Esophagus squamous epithelium (tissue), 4 donors: Measurements from ENCODE around the gene SETX.

Experiments
- POLR2A ChIP-seq, 4 donors: fragments of 450-650 bp; IDR thresholded peaks; one replicate each; pipeline ENCODE4 v1.6.1; 2017; ENCODE audit warnings: antibody characterized with exemption in 4 of 4, mild to moderate bottlenecking in 4 of 4, moderate library complexity in 3 of 4
- TF ChIP-seq, protein P1 (sequence below), 6 experiments: fragments of 450-650 bp in 4 of 6; fragments of 200-600 bp in 2 of 6; sonication (generic) in 2 of 6; IDR thresholded peaks; one replicate each; pipeline ENCODE4 v1.5.1; 2016 to 2019; ENCODE audit warnings: antibody characterized with exemption in 6 of 6, mild to moderate bottlenecking in 4 of 6, moderate library complexity in 4 of 6

DNA sequence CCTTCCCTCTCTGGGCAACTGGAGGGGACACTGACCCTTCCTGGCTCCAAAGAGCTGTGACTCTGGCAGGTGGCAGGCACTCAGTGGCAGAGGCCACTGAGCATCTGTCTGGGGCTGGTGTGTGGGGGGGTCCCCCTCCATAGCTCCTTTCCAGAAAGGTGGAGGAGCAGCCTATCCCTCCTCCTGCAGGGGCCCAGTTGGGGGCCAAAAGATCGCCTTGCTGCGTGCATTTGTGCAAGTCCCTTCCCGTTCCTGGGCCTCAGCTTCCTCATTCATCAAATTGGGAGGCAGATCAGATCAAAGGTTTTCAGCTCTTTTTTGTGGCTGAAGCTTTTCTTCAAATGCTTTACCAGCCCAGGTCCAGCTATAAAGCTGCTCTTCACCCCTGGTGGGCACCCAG, 115.3 kb downstream of the SETX start:
- TF ChIP-seq, protein P1, sequence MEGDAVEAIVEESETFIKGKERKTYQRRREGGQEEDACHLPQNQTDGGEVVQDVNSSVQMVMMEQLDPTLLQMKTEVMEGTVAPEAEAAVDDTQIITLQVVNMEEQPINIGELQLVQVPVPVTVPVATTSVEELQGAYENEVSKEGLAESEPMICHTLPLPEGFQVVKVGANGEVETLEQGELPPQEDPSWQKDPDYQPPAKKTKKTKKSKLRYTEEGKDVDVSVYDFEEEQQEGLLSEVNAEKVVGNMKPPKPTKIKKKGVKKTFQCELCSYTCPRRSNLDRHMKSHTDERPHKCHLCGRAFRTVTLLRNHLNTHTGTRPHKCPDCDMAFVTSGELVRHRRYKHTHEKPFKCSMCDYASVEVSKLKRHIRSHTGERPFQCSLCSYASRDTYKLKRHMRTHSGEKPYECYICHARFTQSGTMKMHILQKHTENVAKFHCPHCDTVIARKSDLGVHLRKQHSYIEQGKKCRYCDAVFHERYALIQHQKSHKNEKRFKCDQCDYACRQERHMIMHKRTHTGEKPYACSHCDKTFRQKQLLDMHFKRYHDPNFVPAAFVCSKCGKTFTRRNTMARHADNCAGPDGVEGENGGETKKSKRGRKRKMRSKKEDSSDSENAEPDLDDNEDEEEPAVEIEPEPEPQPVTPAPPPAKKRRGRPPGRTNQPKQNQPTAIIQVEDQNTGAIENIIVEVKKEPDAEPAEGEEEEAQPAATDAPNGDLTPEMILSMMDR (IDR thresholded peaks at IDR 0.05) = no peak
- TF ChIP-seq POLR2A (IDR thresholded peaks at IDR 0.05) = no peak
